Panc1 (cell line): Measurements from ENCODE around the gene CDAN1.

Experiments
- CTCF ChIP-seq: fragments of 450-650 bp; IDR thresholded peaks from 2 replicates; pipeline ENCODE4 v1.5.1; 2017; ENCODE audit warnings: mild to moderate bottlenecking
- POLR2AphosphoS5 ChIP-seq: IDR thresholded peaks from 2 replicates; pipeline ENCODE4 v1.6.1; 2012; ENCODE audit warnings: mild to moderate bottlenecking, low read depth, low read length, moderate library complexity
- REST ChIP-seq, 2 experiments: IDR thresholded peaks; 2 replicates each; pipeline ENCODE4 v1.6.1; 2011 to 2012; ENCODE audit warnings: low read depth in 2 of 2, control low read depth in 1 of 2, low read length in 1 of 2, mild to moderate bottlenecking in 1 of 2, moderate library complexity in 1 of 2; ENCODE audit not compliant: insufficient read depth in 1 of 2

- no peak for TF ChIP-seq CTCF
- no peak for TF ChIP-seq REST (IDR thresholded peaks at IDR 0.05; ENCODE audit: insufficient read depth in 1 of 2, low read depth in 2 of 2, low read length in 1 of 2)
- TF ChIP-seq POLR2AphosphoS5 = no peak
These were observed 17.9 kb downstream of the CDAN1 start for GRCh38 chr15:42719043-42719442.
